ENCODE data around the gene NDUFB11. TPM values are rescaled to one million over a fixed set of nuclear protein-coding genes. Genes with fewer than 3 reads are reported as not detected.

NDUFB11 gene
- total RNA-seq, 2 experiments from 2014 or later: 50.1 to 53.2 TPM

DNA sequence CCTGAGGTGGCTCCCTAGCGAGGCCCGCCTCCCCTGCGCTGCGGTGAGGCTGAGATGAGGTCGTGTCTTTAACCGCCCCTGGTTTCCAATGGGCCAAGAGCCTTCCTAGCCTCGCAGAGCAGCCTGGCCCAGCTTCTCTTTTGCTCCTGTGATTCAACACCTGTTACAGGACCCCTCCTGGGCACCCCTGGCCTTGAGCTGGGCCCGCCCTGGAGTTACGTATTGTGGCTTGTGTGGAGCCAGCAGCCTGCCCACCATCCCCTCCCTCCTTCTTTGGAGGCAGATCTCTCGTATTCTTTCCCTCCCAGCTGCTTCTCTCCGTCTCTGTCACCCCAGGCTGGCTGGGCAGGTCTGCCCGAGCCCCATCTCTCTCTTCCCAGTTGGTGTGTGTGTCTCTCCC lies 29.9 kb upstream of the NDUFB11 start:
- H3K4me1 Mint-ChIP-seq (ENCODE audit: low read depth): no peaks in the 10 kb centered on the region
- Histone ChIP-seq H3K27ac (ENCODE audit: low read depth in 1 of 2, low read length in 2 of 2) (no peak overlapping the region), H3K27me3 (ENCODE audit: control insufficient read depth in 1 of 2, insufficient read depth in 2 of 2, low read length in 2 of 2) (no peaks in the 10 kb centered on the region), H3K9me3 (ENCODE audit: control insufficient read depth in 1 of 2, insufficient read depth in 1 of 2, low read length in 2 of 2) (no peaks in the 10 kb centered on the region), H3K4me1 (ENCODE audit: insufficient read depth, low read length) (no peaks in the 10 kb centered on the region), H3K36me3 (ENCODE audit: insufficient read depth, low read length) (peaks cover 88% of the 10 kb centered on the region), H3K4me3 (ENCODE audit: low read length) (no peak overlapping the region)
- no peaks in the 10 kb centered on the region for H3K9me3 Mint-ChIP-seq
- intact Hi-C loops (cut with DNase I, micrococcal nuclease): no loop called here
- no peak for DNase-seq
- H3K36me3 Mint-ChIP-seq (ENCODE audit: low read depth): peaks cover 49% of the 10 kb centered on the region
- no peak overlapping the region for H3K4me3 Mint-ChIP-seq
- H3K27me3 Mint-ChIP-seq: no peaks in the 10 kb centered on the region
- TF ChIP-seq, protein P1, sequence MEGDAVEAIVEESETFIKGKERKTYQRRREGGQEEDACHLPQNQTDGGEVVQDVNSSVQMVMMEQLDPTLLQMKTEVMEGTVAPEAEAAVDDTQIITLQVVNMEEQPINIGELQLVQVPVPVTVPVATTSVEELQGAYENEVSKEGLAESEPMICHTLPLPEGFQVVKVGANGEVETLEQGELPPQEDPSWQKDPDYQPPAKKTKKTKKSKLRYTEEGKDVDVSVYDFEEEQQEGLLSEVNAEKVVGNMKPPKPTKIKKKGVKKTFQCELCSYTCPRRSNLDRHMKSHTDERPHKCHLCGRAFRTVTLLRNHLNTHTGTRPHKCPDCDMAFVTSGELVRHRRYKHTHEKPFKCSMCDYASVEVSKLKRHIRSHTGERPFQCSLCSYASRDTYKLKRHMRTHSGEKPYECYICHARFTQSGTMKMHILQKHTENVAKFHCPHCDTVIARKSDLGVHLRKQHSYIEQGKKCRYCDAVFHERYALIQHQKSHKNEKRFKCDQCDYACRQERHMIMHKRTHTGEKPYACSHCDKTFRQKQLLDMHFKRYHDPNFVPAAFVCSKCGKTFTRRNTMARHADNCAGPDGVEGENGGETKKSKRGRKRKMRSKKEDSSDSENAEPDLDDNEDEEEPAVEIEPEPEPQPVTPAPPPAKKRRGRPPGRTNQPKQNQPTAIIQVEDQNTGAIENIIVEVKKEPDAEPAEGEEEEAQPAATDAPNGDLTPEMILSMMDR (IDR thresholded peaks at IDR 0.05): no peak
- no peak overlapping the region for H3K27ac Mint-ChIP-seq
- POLR2A ChIA-PET: no interaction called here
- no peak for ATAC-seq (ENCODE audit: poor library complexity)
- CTCF ChIA-PET: no interaction called here

DNA sequence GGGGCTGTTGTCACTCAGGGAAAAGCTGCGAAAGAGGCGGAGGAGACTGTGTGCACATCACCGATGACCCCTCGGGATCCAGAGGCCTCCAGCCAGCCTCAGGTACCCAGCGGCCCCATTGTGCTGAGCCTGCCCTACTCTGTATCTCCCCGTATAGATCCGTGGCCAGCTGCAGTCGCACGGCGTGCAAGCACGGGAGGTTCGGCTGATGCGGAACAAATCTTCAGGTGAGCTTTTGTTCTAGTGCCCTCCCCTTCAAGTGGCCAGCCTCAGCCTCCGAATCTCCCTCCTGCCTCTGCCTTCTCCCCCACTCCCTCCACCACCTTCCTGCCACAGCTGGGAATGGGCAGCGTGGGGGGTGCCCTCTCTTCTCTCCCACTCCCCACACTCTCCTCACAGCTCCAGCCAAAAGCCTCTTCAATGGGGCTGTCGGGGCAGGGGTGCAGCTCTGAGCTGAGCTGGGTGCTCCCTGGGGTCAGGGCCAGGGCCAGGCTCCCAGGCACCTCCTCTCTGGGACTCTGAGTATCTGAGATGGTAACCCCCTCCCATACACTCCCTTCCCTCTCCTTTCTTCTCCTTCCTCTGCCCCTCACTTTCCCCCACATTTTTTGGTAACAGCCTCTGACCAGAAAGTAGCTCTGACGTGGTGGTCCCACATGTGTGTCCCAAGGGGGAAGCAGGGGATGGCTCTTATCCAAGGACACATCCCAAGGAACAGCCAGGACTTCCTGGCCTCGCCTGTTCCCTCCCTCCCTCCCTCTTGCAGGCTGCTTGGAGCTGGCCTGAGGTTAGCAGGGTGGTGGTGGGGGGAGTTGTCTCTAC lies 28.7 kb upstream of the NDUFB11 start:
- H3K9me3 ChIP-seq (ENCODE audit: control insufficient read depth in 1 of 2, insufficient read depth in 1 of 2, low read length in 2 of 2): no peaks in the 10 kb centered on the region
- H3K27ac ChIP-seq (ENCODE audit: low read depth in 1 of 2, low read length in 2 of 2): no peak overlapping the region
- Mint-ChIP-seq H3K4me3 (no peak overlapping the region), H3K36me3 (ENCODE audit: low read depth) (peaks cover 49% of the 10 kb centered on the region), H3K4me1 (ENCODE audit: low read depth) (peaks cover 4% of the 10 kb centered on the region), H3K9me3 (no peaks in the 10 kb centered on the region), H3K27ac (no peak overlapping the region), H3K27me3 (no peaks in the 10 kb centered on the region)
- ChIA-PET POLR2A (no interaction called here), CTCF (no interaction called here)
- H3K36me3 ChIP-seq (ENCODE audit: insufficient read depth, low read length): peaks cover 83% of the 10 kb centered on the region
- no peaks in the 10 kb centered on the region for H3K27me3 ChIP-seq (ENCODE audit: control insufficient read depth in 1 of 2, insufficient read depth in 2 of 2, low read length in 2 of 2)
- TF ChIP-seq, protein P1 (IDR thresholded peaks at IDR 0.05): no peak
- no peaks in the 10 kb centered on the region for H3K4me1 ChIP-seq (ENCODE audit: insufficient read depth, low read length)
- intact Hi-C loops (cut with DNase I, micrococcal nuclease): no loop called here
- ATAC-seq (ENCODE audit: poor library complexity): no peak
- no peak overlapping the region for H3K4me3 ChIP-seq (ENCODE audit: low read length)
- DNase-seq: no peak

DNA sequence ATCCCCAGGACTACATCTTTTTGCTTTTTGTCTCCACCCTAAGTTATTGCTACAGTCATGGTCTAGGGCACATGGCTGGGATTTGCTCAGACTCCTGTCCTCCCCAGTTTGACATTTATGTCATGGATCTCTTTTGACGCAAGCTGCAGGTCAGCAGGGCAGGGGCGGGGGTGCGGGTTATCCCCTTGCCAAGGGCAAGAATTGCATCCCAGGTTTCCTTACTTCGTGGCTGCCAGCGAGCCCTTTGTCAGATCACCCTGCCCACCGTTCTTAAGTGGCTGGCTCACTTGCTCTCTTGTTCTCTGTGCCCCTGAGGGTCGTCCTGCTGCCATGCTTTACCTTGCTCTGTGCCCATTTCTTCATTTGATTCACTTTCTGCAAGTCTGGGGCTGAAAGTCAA lies 28.0 kb upstream of the NDUFB11 start:
- CTCF ChIA-PET: no interaction called here
- Mint-ChIP-seq H3K4me1 (ENCODE audit: low read depth) (peaks cover 4% of the 10 kb centered on the region), H3K36me3 (ENCODE audit: low read depth) (peaks cover 46% of the 10 kb centered on the region), H3K4me3 (no peak overlapping the region), H3K27me3 (no peaks in the 10 kb centered on the region), H3K27ac (no peak overlapping the region), H3K9me3 (no peaks in the 10 kb centered on the region)
- Histone ChIP-seq H3K27me3 (ENCODE audit: control insufficient read depth in 1 of 2, insufficient read depth in 2 of 2, low read length in 2 of 2) (no peaks in the 10 kb centered on the region), H3K36me3 (ENCODE audit: insufficient read depth, low read length) (peaks cover 77% of the 10 kb centered on the region), H3K4me1 (ENCODE audit: insufficient read depth, low read length) (no peaks in the 10 kb centered on the region), H3K4me3 (ENCODE audit: low read length) (no peak overlapping the region), H3K9me3 (ENCODE audit: control insufficient read depth in 1 of 2, insufficient read depth in 1 of 2, low read length in 2 of 2) (no peaks in the 10 kb centered on the region), H3K27ac (ENCODE audit: low read depth in 1 of 2, low read length in 2 of 2) (no peak overlapping the region)
- POLR2A ChIA-PET: no interaction called here
- no peak for ATAC-seq (ENCODE audit: poor library complexity)
- no peak for DNase-seq
- TF ChIP-seq, protein P1 (IDR thresholded peaks at IDR 0.05): no peak
- intact Hi-C loops (cut with DNase I, micrococcal nuclease): no loop called here
